Heart left ventricle (tissue), 16 donors: ENCODE data around the gene CPT1A. TPM values are rescaled to one million over a fixed set of nuclear protein-coding genes. Genes with fewer than 3 reads are reported as not detected.

Source experiments
- ATAC-seq, 4 donors: fragments of 200-7000 bp; cut with Tn5 transposase; one replicate each; pipeline ENCODE4 v1.9.1; 2020 to 2022; ENCODE audit warnings: moderate library complexity in 4 of 4, mild to moderate bottlenecking in 3 of 4, moderate number of reproducible peaks in 1 of 4
- DNase-seq, 5 donors: peaks; one replicate each; pipeline ENCODE4 v3.0.0-alpha.2; 2020
- H3K27ac ChIP-seq, 12 donors: fragments of 200-600 bp; sonication (generic) in 4 of 12; one replicate each; pipeline versions ENCODE4 v1.5.0 to v1.8.0; 2016 to 2022; ENCODE audit warnings: mild to moderate bottlenecking in 2 of 12
- H3K27me3 ChIP-seq, 9 donors: fragments of 200-600 bp; sonication (generic) in 2 of 9; one replicate each; pipeline versions ENCODE4 v1.5.1 to v1.8.0; 2016 to 2022; ENCODE audit warnings: mild to moderate bottlenecking in 3 of 9
- H3K36me3 ChIP-seq, 9 donors: fragments of 200-600 bp; sonication (generic) in 2 of 9; one replicate each; pipeline versions ENCODE4 v1.5.0 to v1.8.0; 2018 to 2022; ENCODE audit warnings: mild to moderate bottlenecking in 2 of 9
- H3K4me1 ChIP-seq, 12 donors: fragments of 200-600 bp; sonication (generic) in 4 of 12; one replicate each; pipeline versions ENCODE4 v1.5.0 to v1.8.0; 2016 to 2022; ENCODE audit warnings: mild to moderate bottlenecking in 3 of 12
- H3K4me3 ChIP-seq, 12 donors: fragments of 200-600 bp; sonication (generic) in 4 of 12; one replicate each; pipeline versions ENCODE4 v1.5.0 to v1.8.0; 2017 to 2022; ENCODE audit warnings: mild to moderate bottlenecking in 9 of 12, moderate library complexity in 4 of 12
- H3K9me3 ChIP-seq, 12 donors: fragments of 200-600 bp; sonication (generic) in 4 of 12; one replicate each; pipeline versions ENCODE4 v1.5.0 to v1.8.0; 2016 to 2022; ENCODE audit warnings: mild to moderate bottlenecking in 1 of 12
- POLR2A ChIP-seq, 2 donors: fragments of 450-650 bp; IDR thresholded peaks; one replicate each; pipeline ENCODE4 v1.6.1; 2017; ENCODE audit warnings: antibody characterized with exemption in 2 of 2, mild to moderate bottlenecking in 2 of 2, moderate library complexity in 2 of 2
- WGBS, 4 donors: extraction: QIAGEN DNeasy Blood & Tissue Kit in 2 of 4; methylation state at CpG; one replicate each; pipeline versions ENCODE4 v1.1.5 to v1.1.7; 2013 to 2018; 5-methylcytosine and 5-hydroxymethylcytosine counted together
- intact Hi-C, 10 donors: fragments of 100-400 bp; cut with DNase I; formaldehyde crosslinking; loops; one replicate each; pipeline versions ENCODE4 v1.11.1 to v1.14.2; 2022
- polyA plus RNA-seq, 2 donors: library from polyadenylated mRNA; stranded (reverse); fragments of 200-250 nt; gene quantifications; one replicate each; pipeline ENCODE4 v1.2.3, GENCODE V29; 2013
- total RNA-seq, 9 donors: library from RNA; depleted of rRNA in 2 of 9; stranded (reverse); fragments of >200 nt in 2 of 9; fragmentation: NEBNext Ultra II Directional in 3 of 9; extraction: Animal tissue kit (Norgen Biotek cat#: 25700) in 3 of 9; gene quantifications; one replicate each; pipeline versions ENCODE4 v1.1.0 to v1.2.4, GENCODE V29; 2016 to 2023
- TF ChIP-seq, protein P1 (sequence below), 12 donors: fragments of 200-600 bp; sonication (generic) in 4 of 12; IDR thresholded peaks; one replicate each; pipeline versions ENCODE4 v1.5.0 to v1.8.0; 2018 to 2022; ENCODE audit warnings: antibody characterized with exemption in 12 of 12, mild to moderate bottlenecking in 5 of 12
- donor health status: ischemic (EF 13 %, LVEDD 7.1; RV severe dilation, severe dysfunction).
- donor health status: healthy with polysubstance abuse.
- donor health status: DM: no; HTN: yes; CAD: no.
- donor health status: DM: no; HTN: no; CAD: no.
- donor health status: ischemic (EF 25% LVEDD 6.9; RV normal size, moderate dysfunction).
- donor health status: ischemic (EF 25% LVEDD 5.7; RV mildly dilated, moderate dysfunction).
- donor health status: healthy.
- donor health status: DM: yes; HTN: yes; CAD: no.
- donor health status: ischemic (EF 35%, LVEDD 5.7; RV mildly dilated, moderate dysfunction).
- donor health status: nonischemic (EF 11% LVEDD 7.7; RV severe dilation, severe dysfunction).
- donor health status: DM: yes; HTN: yes; CAD: no.
- donor health status: PGD.
- donor health status: ischemic (EF 29% LVEDD 5.4; RV normal size, mild dysfunction).
- donor health status: nonischemic (EF 23%, LVEDD 6.1; RV moderate dilation, normal function).

Gene CPT1A
- total and polyA plus RNA-seq, 11 donors, result 20.9 to 116 (median 51.6) TPM

DNA sequence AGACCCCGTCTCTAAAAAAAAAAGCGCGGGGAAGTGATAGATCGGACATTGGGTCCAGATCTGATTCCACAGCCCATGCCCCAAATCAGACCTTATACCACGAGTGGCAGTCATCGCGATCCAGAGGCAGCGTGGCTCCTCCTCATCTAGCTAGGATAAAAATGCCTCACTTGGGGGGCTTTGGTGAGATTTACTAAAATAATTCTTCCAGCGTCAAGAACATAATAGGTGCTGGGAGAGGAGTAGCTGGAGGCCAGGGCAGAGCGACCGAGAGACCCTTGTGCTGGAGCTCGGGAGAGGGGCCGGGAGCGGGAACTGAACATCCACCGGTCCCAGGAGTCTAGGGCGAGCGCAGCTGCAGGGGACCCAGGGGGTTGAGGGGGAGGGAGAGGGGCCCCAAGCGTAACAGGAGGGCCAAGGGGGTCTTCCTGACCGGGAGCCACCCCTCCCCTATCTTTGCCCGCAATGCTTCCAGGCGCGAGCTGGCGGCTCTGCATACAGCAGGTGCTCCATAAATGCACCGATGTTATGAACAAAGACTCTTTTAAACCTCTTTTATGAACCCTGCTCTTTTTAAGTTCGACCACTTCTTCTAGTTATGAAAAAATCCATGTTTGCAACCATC, 823 bp upstream of the CPT1A start:
- Histone ChIP-seq H3K4me3 (peak overlapping the region in 11 of 12 donors; percentile 52 to 96 (median 91)), H3K36me3 (no peaks in the 10 kb centered on the region), H3K4me1 (peaks cover 10 to 63% (median 48%) of the 10 kb centered on the region in 12 donors), H3K27me3 (no peaks in the 10 kb centered on the region), H3K27ac (peak overlapping the region in 9 of 12 donors; percentile 70 to 97 (median 94)), H3K9me3 (no peaks in the 10 kb centered on the region)
- DNase-seq, result no peak
- no peak for ATAC-seq
- WGBS, 4 donors, result 44 to 59% (median 47%) methylated on average over 24 to 25 of the region's 25 CpGs
- TF ChIP-seq, protein P1, sequence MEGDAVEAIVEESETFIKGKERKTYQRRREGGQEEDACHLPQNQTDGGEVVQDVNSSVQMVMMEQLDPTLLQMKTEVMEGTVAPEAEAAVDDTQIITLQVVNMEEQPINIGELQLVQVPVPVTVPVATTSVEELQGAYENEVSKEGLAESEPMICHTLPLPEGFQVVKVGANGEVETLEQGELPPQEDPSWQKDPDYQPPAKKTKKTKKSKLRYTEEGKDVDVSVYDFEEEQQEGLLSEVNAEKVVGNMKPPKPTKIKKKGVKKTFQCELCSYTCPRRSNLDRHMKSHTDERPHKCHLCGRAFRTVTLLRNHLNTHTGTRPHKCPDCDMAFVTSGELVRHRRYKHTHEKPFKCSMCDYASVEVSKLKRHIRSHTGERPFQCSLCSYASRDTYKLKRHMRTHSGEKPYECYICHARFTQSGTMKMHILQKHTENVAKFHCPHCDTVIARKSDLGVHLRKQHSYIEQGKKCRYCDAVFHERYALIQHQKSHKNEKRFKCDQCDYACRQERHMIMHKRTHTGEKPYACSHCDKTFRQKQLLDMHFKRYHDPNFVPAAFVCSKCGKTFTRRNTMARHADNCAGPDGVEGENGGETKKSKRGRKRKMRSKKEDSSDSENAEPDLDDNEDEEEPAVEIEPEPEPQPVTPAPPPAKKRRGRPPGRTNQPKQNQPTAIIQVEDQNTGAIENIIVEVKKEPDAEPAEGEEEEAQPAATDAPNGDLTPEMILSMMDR (IDR thresholded peaks at IDR 0.05), result no peak
- no peak for TF ChIP-seq POLR2A (IDR thresholded peaks at IDR 0.05)
- intact Hi-C loops, result loop anchor here in 5 of 10 donors (2.0 to 5.0 kb wide), 5 partner anchors 35 to 60 kb away; partner anchors contain the start of genes IGHMBP2 (in 1 of the 5) and MRPL21 (in 1 of the 5)

DNA sequence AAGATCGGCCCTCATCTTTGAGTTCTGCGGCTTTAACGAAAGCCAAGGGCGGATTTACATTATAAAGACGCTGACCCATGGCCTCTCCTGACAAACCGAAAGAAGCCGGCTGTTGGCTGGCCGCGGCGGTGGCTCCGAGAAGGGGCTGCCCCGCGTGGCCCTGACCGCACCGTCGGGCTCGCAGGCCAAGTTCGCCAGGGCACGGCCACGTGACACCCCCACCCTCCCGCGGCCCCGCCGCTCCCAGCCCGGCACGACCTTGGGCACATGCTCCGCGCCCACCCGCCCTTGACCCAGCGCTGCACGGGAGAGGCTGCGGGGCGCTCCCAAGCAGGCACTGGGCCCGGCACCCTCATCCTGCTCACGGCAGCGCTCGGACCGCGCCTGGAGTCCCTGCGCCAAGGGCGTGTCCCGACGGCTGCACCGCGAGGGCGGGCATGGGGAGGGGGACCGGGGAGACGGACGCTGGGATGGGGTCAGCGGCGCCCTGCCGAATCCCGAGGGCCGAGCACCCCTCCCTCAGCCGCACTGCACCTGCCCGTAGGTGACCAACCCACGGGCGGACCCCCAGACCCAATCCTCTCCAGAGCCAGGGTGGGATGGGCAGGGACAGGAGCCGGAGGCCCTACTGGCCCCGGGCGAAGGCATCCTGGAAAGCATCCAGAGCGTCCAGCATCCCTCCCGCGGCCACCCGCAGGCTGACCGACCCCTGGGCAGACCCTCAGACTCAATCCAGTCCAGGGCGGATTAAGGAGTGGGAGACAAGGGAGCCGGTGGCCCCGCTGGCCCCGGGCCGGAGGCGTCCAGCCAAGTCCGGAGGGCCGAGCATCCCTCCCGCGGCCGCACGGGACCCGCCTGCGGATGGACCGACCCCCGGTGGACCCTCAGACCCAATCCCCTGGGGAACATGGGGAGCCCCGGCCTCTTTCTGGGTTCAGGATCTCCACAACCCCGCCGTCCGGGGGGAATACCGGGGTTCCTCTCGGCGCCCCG, 759 bp downstream of the CPT1A start:
- 1 to 6% (median 3%) methylated on average over 25 to 90 of the region's 90 CpGs for WGBS, 4 donors
- H3K27me3 ChIP-seq, result no peaks in the 10 kb centered on the region
- peak overlapping the region; percentile 76 to 96 (median 90) for H3K4me3 ChIP-seq
- no peak for TF ChIP-seq POLR2A (IDR thresholded peaks at IDR 0.05)
- intact Hi-C loops, result loop anchor here in 4 of 10 donors (5.0 kb wide), 4 partner anchors 34 to 61 kb away; partner anchors contain the start of genes IGHMBP2 (in 1 of the 4) and MRPL21 (in 1 of the 4)
- DNase-seq (peak; percentile 46 to 84 (median 70)), ATAC-seq (peak in 2 of 4 donors; percentile 24 to 33)
- no peaks in the 10 kb centered on the region for H3K9me3 ChIP-seq
- peaks cover 0 to 9% (median 0%) of the 10 kb centered on the region in 9 donors for H3K36me3 ChIP-seq
- peaks cover 11 to 78% (median 63%) of the 10 kb centered on the region in 12 donors for H3K4me1 ChIP-seq
- H3K27ac ChIP-seq, result peak overlapping the region; percentile 86 to 97 (median 94)

DNA sequence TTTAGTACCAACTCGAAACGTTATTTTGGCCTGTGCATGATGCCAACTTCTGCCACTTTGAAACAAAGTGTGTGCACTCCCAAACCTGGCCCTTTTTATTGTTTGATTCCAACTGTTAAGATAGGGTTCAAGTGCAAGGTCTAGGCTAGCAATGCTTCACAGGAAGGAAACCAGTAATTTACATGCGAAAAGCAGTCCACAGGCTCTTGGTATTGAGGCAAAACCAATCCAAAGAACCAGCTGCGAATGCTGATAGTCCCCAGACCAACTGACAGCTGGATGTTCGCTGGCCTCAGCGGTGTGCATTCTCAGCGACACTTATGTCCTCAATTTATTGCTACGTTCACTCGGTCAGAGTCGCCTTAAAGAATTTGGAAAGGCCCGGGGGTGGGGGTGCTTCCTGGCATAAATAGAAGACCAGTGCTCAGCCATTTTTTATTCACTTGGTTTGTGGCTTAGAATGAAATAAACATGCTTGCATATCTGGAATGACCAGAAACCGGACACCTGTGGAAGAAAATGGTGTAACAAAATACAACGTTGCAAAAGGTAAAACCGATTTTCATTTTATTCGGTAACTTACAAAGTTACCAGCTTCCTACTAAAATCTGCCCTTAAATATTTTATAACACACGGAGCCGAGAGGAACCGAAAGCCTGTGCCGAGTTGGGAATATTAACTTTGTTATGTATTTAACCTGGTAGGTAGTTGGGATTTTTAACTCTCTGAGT, 1.6 kb downstream of the CPT1A start:
- ATAC-seq (no peak), DNase-seq (no peak)
- peak overlapping the region; percentile 86 to 97 (median 94) for H3K27ac ChIP-seq
- WGBS, 4 donors, result 12 to 26% (median 19%) methylated on average over 19 of the region's 19 CpGs
- intact Hi-C loops, result loop anchor here in 6 of 10 donors (1.0 to 5.0 kb wide), 8 partner anchors 33 to 62 kb away; partner anchors contain the start of genes IGHMBP2 (in 1 of the 6) and MRPL21 (in 1 of the 6)
- no peak for TF ChIP-seq POLR2A (IDR thresholded peaks at IDR 0.05)
- TF ChIP-seq, protein P1 (IDR thresholded peaks at IDR 0.05), result no peak
- H3K4me3 ChIP-seq, result peak overlapping the region; percentile 76 to 96 (median 90)
- H3K9me3 ChIP-seq, result no peaks in the 10 kb centered on the region
- H3K27me3 ChIP-seq, result no peaks in the 10 kb centered on the region
- peaks cover 11 to 87% (median 70%) of the 10 kb centered on the region in 12 donors for H3K4me1 ChIP-seq
- H3K36me3 ChIP-seq, result peaks cover 0 to 9% (median 0%) of the 10 kb centered on the region in 9 donors
